ENCODE measurements around the gene GPC6. TPM values are rescaled to one million over a fixed set of nuclear protein-coding genes. Genes with fewer than 3 reads are reported as not detected.

The GPC6 gene
- total and polyA plus RNA-seq, 2 experiments from 2014 or later, result 14.4 to 43.3 TPM

DNA sequence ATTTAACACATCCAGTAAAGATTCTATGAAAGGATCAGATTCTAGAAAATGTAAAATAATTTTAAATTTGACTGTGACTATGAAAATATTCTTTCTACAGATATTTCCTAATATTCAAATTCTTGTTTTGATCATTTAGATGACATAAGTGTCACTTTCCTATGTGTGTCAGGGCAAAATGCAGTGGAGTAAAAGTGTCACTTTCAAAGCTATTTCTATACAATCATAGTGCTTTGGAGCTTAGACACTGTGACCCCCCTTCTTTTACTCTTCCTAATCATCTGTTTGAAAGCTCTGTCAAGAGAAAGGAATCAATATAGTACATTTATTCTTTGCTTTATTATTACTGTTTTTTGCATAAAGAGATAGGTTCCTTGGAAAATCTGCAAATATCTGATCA, 760.9 kb downstream of the GPC6 start:
- TF ChIP-seq, protein P1, sequence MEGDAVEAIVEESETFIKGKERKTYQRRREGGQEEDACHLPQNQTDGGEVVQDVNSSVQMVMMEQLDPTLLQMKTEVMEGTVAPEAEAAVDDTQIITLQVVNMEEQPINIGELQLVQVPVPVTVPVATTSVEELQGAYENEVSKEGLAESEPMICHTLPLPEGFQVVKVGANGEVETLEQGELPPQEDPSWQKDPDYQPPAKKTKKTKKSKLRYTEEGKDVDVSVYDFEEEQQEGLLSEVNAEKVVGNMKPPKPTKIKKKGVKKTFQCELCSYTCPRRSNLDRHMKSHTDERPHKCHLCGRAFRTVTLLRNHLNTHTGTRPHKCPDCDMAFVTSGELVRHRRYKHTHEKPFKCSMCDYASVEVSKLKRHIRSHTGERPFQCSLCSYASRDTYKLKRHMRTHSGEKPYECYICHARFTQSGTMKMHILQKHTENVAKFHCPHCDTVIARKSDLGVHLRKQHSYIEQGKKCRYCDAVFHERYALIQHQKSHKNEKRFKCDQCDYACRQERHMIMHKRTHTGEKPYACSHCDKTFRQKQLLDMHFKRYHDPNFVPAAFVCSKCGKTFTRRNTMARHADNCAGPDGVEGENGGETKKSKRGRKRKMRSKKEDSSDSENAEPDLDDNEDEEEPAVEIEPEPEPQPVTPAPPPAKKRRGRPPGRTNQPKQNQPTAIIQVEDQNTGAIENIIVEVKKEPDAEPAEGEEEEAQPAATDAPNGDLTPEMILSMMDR (IDR thresholded peaks at IDR 0.05; ENCODE audit: low read depth, low read length), result no peak
- Histone ChIP-seq H3K36me3 (no peaks in the 10 kb centered on the region), H3K27me3 (no peaks in the 10 kb centered on the region), H3K4me1 (ENCODE audit: low read depth) (no peaks in the 10 kb centered on the region), H3K9me3 (ENCODE audit: low read depth) (no peaks in the 10 kb centered on the region), H3K4me3 (no peak overlapping the region), H3K27ac (no peak overlapping the region)
- no peak for DNase-seq (ENCODE audit: low read depth in 1 of 2, low spot score in 1 of 2)

DNA sequence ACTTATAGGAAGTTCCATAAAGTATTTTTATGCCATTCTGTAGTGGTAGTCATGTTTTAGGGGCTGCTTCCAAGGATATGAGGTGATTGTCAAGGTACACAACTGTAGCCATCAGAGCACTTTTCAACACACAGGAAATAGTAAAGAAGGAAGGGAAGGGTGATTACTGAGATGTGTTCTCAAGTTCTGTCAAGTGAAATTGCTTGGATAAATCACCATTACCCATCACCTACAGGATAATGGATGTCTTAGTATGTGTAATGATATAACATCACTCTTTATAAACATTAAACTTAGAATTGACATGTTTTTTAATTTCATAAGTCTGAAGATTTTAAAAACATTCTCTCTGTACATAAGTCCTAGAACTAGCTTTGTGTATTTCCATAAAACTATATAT, 765.0 kb downstream of the GPC6 start:
- no peak for DNase-seq (ENCODE audit: low read depth in 1 of 2, low spot score in 1 of 2)

GRCh38 chr13:93996481-93996880, 769.9 kb downstream of the GPC6 start:
- DNase-seq (ENCODE audit: low read depth in 1 of 2, low spot score in 1 of 2), result no peak
- Histone ChIP-seq H3K27me3 (no peaks in the 10 kb centered on the region), H3K4me1 (ENCODE audit: low read depth) (no peaks in the 10 kb centered on the region), H3K36me3 (no peaks in the 10 kb centered on the region), H3K4me3 (no peak overlapping the region), H3K9me3 (ENCODE audit: low read depth) (no peaks in the 10 kb centered on the region), H3K27ac (no peak overlapping the region)
- TF ChIP-seq, protein P1 (IDR thresholded peaks at IDR 0.05; ENCODE audit: low read depth, low read length), result no peak

More for the DNA sequence above, 765.0 kb downstream of the GPC6 start:
- Histone ChIP-seq H3K36me3 (no peaks in the 10 kb centered on the region), H3K27ac (no peak overlapping the region), H3K4me3 (no peak overlapping the region), H3K27me3 (no peaks in the 10 kb centered on the region), H3K9me3 (ENCODE audit: low read depth) (no peaks in the 10 kb centered on the region), H3K4me1 (ENCODE audit: low read depth) (no peaks in the 10 kb centered on the region)
- TF ChIP-seq, protein P1 (IDR thresholded peaks at IDR 0.05; ENCODE audit: low read depth, low read length), result no peak

- no peak overlapping the region for H3K4me3 ChIP-seq
- TF ChIP-seq, protein P1 (IDR thresholded peaks at IDR 0.05; ENCODE audit: low read depth, low read length), result no peak
These were observed 779.7 kb downstream of the GPC6 start for GRCh38 chr13:94006296-94006695.

DNA sequence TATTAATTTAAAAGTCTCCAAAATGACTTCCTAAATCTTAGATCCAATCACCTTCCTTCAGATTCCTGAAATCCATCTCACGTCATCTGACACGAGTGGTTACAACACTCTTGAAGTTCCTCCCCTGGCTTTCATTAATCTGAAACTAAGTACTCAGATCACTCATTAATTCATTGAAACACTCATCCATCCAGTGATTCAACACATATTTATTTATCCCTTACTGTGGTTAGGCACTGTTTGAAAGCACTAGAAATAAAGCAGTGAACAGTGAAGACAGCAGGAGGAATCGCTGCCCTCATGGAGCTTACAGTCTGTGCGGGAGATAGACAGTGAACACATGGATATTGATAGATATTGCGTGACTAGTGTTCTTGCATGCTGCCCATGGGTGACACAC, 780.5 kb downstream of the GPC6 start:
- no peaks in the 10 kb centered on the region for H3K9me3 ChIP-seq (ENCODE audit: low read depth)
- no peaks in the 10 kb centered on the region for H3K27me3 ChIP-seq
- H3K4me1 ChIP-seq (ENCODE audit: low read depth), result no peaks in the 10 kb centered on the region
- H3K4me3 ChIP-seq, result no peak overlapping the region
- H3K36me3 ChIP-seq, result no peaks in the 10 kb centered on the region
- TF ChIP-seq, protein P1 (IDR thresholded peaks at IDR 0.05; ENCODE audit: low read depth, low read length), result no peak
- no peak overlapping the region for H3K27ac ChIP-seq
- DNase-seq (ENCODE audit: low read depth in 1 of 2, low spot score in 1 of 2), result no peak

More at GRCh38 chr13:94006296-94006695, 779.7 kb downstream of the GPC6 start:
- no peaks in the 10 kb centered on the region for H3K36me3 ChIP-seq
- H3K27ac ChIP-seq, result no peak overlapping the region
- DNase-seq (ENCODE audit: low read depth in 1 of 2, low spot score in 1 of 2), result no peak
- H3K4me1 ChIP-seq (ENCODE audit: low read depth), result no peaks in the 10 kb centered on the region
- H3K9me3 ChIP-seq (ENCODE audit: low read depth), result no peaks in the 10 kb centered on the region
- H3K27me3 ChIP-seq, result no peaks in the 10 kb centered on the region

- Histone ChIP-seq H3K9me3 (ENCODE audit: low read depth) (no peaks in the 10 kb centered on the region), H3K4me1 (ENCODE audit: low read depth) (no peaks in the 10 kb centered on the region), H3K27me3 (no peaks in the 10 kb centered on the region), H3K27ac (no peak overlapping the region), H3K4me3 (no peak overlapping the region), H3K36me3 (no peaks in the 10 kb centered on the region)
- TF ChIP-seq, protein P1 (IDR thresholded peaks at IDR 0.05; ENCODE audit: low read depth, low read length), result no peak
- DNase-seq (ENCODE audit: low read depth in 1 of 2, low spot score in 1 of 2), result peak in 1 of 2 donors; percentile 71
These were observed 783.1 kb downstream of the GPC6 start for GRCh38 chr13:94009701-94010100.
